ENCODE results near the gene DUOXA2.

DNA sequence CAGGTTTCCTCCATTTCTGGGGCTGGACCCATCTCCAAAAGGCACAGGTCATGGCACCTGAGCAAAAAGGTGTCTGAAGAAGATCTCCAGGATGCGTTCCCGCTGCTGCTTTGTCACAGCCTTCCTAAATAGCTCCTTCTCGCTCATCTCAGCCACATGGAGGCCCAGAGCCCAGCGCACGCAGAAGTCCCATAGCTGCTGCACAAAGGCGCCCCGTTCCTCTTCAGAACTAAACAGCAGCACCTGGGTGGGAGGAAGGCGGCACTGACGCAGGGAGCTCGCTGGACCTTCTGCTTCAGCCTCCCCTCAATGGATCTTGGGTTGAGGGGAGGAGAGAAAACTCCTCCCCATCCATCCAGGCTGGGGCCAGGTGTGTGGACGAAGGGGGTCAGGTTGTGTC, 8.5 kb upstream of the DUOXA2 start:
- TF ChIP-seq GATA3 (IDR thresholded peaks at IDR 0.05; ENCODE audit: low read depth, low read length) (no peak), GATA2 (IDR thresholded peaks at IDR 0.05; ENCODE audit: low read depth, low read length) (no peak)
